Measurements from ENCODE around the gene PKD1L1.
A peak's percentile ranks its signal among the peaks of the same experiment; 100 is the strongest.

The PKD1L1 gene

GRCh38 chr7:47763063-47763974 is 184.9 kb downstream of the PKD1L1 start:
- TF ChIP-seq USF1 (IDR thresholded peaks at IDR 0.05), result no peak
- no peak for TF ChIP-seq EP300 (IDR thresholded peaks at IDR 0.05; ENCODE audit: borderline replicate concordance)

DNA sequence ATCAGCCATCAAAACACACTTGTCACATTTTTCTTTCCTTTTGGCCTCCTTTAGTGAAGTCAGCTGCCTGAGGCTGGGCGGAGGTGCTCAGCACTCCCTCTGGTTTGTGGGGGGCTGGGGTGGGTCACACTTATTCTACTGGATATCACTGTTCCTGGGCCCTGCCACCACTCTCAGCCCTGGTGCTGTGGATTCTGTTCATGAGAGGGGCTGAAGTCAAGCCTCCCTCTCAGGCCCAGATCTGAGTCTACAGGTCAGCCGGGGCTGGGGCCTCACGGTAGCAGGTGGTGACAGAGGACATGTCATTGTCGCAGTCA is 185.6 kb downstream of the PKD1L1 start:
- TF ChIP-seq RAD21 (IDR thresholded peaks at IDR 0.05; ENCODE audit: low read depth) (no peak), TAF1 (IDR thresholded peaks at IDR 0.05; ENCODE audit: low read depth) (no peak), CEBPB (IDR thresholded peaks at IDR 0.05) (no peak), EP300 (IDR thresholded peaks at IDR 0.05; ENCODE audit: borderline replicate concordance) (no peak), YY1 (IDR thresholded peaks at IDR 0.05; ENCODE audit: low read depth) (no peak), USF1 (IDR thresholded peaks at IDR 0.05) (no peak), MAX (IDR thresholded peaks at IDR 0.05) (no peak), EGR1 (IDR thresholded peaks at IDR 0.05) (no peak), TEAD4 (IDR thresholded peaks at IDR 0.05) (no peak), FOXM1 (IDR thresholded peaks at IDR 0.05; ENCODE audit: borderline replicate concordance, low read depth) (no peak), TCF12 (IDR thresholded peaks at IDR 0.05; ENCODE audit: low read depth) (no peak), NFIC (IDR thresholded peaks at IDR 0.05) (no peak), CREB1 (IDR thresholded peaks at IDR 0.05; ENCODE audit: low read depth) (no peak), ZBTB7A (IDR thresholded peaks at IDR 0.05; ENCODE audit: low read depth) (no peak)
- TF ChIP-seq, protein P1, sequence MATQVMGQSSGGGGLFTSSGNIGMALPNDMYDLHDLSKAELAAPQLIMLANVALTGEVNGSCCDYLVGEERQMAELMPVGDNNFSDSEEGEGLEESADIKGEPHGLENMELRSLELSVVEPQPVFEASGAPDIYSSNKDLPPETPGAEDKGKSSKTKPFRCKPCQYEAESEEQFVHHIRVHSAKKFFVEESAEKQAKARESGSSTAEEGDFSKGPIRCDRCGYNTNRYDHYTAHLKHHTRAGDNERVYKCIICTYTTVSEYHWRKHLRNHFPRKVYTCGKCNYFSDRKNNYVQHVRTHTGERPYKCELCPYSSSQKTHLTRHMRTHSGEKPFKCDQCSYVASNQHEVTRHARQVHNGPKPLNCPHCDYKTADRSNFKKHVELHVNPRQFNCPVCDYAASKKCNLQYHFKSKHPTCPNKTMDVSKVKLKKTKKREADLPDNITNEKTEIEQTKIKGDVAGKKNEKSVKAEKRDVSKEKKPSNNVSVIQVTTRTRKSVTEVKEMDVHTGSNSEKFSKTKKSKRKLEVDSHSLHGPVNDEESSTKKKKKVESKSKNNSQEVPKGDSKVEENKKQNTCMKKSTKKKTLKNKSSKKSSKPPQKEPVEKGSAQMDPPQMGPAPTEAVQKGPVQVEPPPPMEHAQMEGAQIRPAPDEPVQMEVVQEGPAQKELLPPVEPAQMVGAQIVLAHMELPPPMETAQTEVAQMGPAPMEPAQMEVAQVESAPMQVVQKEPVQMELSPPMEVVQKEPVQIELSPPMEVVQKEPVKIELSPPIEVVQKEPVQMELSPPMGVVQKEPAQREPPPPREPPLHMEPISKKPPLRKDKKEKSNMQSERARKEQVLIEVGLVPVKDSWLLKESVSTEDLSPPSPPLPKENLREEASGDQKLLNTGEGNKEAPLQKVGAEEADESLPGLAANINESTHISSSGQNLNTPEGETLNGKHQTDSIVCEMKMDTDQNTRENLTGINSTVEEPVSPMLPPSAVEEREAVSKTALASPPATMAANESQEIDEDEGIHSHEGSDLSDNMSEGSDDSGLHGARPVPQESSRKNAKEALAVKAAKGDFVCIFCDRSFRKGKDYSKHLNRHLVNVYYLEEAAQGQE (IDR thresholded peaks at IDR 0.05; ENCODE audit: low read depth), result no peak

- TF ChIP-seq NFIC (IDR thresholded peaks at IDR 0.05) (no peak), CEBPB (IDR thresholded peaks at IDR 0.05) (no peak), RAD21 (IDR thresholded peaks at IDR 0.05; ENCODE audit: low read depth) (no peak)
Observed at GRCh38 chr7:47762207-47762606, 186.1 kb downstream of the PKD1L1 start.

DNA sequence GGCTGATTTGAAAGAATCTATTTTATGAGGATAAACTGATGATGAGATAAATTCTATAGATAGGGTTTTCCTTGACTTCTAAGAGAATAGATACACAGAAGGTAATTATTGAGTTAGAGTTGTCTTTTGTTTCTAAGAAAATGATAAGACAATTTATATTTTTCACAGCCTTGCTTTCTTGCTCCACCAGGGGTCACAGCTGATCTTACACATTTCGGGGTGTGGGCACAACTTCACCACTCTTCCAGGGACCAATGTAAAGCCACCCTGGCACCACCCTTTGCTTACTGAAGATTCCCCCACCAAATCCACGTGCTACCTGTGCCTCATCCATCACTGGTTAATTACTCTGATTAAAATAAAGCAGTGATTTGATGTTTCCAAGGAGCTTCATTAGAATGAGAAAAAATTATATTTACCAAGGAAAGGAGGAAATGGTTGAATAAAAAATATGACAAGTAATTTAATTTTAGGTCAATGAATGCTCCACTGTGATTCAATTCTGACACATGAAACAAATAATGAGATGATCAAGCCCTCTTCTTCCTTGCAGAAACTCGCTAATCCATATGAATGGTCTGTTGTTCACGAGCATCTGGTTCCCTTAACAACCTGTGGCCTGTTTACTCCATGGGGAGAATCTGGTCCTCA is 189.1 kb downstream of the PKD1L1 start:
- TF ChIP-seq RAD21 (IDR thresholded peaks at IDR 0.05; ENCODE audit: low read depth) (peak; percentile 44), EP300 (IDR thresholded peaks at IDR 0.05; ENCODE audit: borderline replicate concordance) (no peak)

DNA sequence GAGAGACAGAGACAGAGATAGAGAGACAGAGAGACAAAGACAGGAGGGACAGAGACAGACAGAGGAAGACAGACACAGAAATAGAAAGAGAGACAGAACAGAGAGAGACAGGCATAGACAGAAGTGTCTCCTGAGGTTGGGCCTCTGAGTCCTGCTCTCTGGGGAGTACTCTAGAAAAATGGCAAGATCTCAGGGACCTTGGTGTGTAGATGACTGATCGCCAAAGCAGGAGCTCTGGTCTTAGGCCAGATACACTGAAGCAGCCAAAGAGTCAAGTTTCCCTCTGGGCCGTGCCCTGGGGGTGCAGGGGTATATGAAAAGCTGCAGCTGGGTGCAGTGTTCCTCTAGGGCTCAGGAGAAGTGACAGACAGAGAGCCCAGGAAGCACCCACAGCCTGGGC is 189.7 kb downstream of the PKD1L1 start:
- TF ChIP-seq CREB1 (IDR thresholded peaks at IDR 0.05; ENCODE audit: low read depth) (no peak), TAF1 (IDR thresholded peaks at IDR 0.05; ENCODE audit: low read depth) (no peak), RAD21 (IDR thresholded peaks at IDR 0.05; ENCODE audit: low read depth) (no peak)
- TF ChIP-seq, protein P1 (IDR thresholded peaks at IDR 0.05; ENCODE audit: low read depth), result no peak

GRCh38 chr7:47757921-47758411 is 190.3 kb downstream of the PKD1L1 start:
- TF ChIP-seq YY1 (IDR thresholded peaks at IDR 0.05; ENCODE audit: low read depth), result no peak
- TF ChIP-seq EP300 (IDR thresholded peaks at IDR 0.05; ENCODE audit: borderline replicate concordance), result no peak
- TF ChIP-seq ZBTB7A (IDR thresholded peaks at IDR 0.05; ENCODE audit: low read depth), result no peak
- no peak for TF ChIP-seq CEBPB (IDR thresholded peaks at IDR 0.05)
- no peak for TF ChIP-seq TCF12 (IDR thresholded peaks at IDR 0.05; ENCODE audit: low read depth)
- no peak for TF ChIP-seq EGR1 (IDR thresholded peaks at IDR 0.05)
- TF ChIP-seq FOXM1 (IDR thresholded peaks at IDR 0.05; ENCODE audit: borderline replicate concordance, low read depth), result no peak
- no peak for TF ChIP-seq TAF1 (IDR thresholded peaks at IDR 0.05; ENCODE audit: low read depth)
- TF ChIP-seq USF1 (IDR thresholded peaks at IDR 0.05), result no peak
